Measurements from ENCODE around the gene MST1.

- TF ChIP-seq, protein P1, sequence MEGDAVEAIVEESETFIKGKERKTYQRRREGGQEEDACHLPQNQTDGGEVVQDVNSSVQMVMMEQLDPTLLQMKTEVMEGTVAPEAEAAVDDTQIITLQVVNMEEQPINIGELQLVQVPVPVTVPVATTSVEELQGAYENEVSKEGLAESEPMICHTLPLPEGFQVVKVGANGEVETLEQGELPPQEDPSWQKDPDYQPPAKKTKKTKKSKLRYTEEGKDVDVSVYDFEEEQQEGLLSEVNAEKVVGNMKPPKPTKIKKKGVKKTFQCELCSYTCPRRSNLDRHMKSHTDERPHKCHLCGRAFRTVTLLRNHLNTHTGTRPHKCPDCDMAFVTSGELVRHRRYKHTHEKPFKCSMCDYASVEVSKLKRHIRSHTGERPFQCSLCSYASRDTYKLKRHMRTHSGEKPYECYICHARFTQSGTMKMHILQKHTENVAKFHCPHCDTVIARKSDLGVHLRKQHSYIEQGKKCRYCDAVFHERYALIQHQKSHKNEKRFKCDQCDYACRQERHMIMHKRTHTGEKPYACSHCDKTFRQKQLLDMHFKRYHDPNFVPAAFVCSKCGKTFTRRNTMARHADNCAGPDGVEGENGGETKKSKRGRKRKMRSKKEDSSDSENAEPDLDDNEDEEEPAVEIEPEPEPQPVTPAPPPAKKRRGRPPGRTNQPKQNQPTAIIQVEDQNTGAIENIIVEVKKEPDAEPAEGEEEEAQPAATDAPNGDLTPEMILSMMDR (IDR thresholded peaks at IDR 0.05), result no peak
- no peak for TF ChIP-seq POLR2AphosphoS5 (IDR thresholded peaks at IDR 0.05)
- TF ChIP-seq POLR2A (IDR thresholded peaks at IDR 0.05), result no peak
These were observed 25.4 kb downstream of the MST1 start for GRCh38 chr3:49663831-49664230.
